SK-N-MC (cell line): Measurements from ENCODE around the gene CPLX4.

Experiments
- FOXP2 ChIP-seq: optimal IDR thresholded peaks from 2 replicates; pipeline ENCODE3; 2011; ENCODE audit warnings: mild to moderate bottlenecking, moderate library complexity; ENCODE audit not compliant: insufficient read depth; ENCODE audit errors: extremely low read length, control extremely low read depth
- POLR2AphosphoS5 ChIP-seq: IDR thresholded peaks from 2 replicates; pipeline ENCODE4 v1.6.1; 2012; ENCODE audit warnings: mild to moderate bottlenecking, low read depth, low read length, borderline replicate concordance

GRCh38 chr18:59318460-59319050, at the start of gene CPLX4:
- no peak for TF ChIP-seq FOXP2
- no peak for TF ChIP-seq POLR2AphosphoS5
